ENCODE data around the gene UNC93B1.
"Not testable (repeated sequence)": the region's sequence is repeated elsewhere in the genome, so short reads cannot be mapped to it uniquely, and the experiment has no call there.

The UNC93B1 gene

GRCh38 chr11:67982255-67982857 lies 21.5 kb downstream of the UNC93B1 start:
- not testable (repeated sequence) for H4K8ac ChIP-seq (ENCODE audit: low read depth, low read length); H3K9me3 ChIP-seq (ENCODE audit: insufficient read depth, low read depth, low read length); H3K27ac ChIP-seq (ENCODE audit: low read depth, low read length); H4K12ac ChIP-seq (ENCODE audit: low read depth, low read length); H2AK5ac ChIP-seq (ENCODE audit: low read length); H3K27me3 ChIP-seq (ENCODE audit: insufficient read depth, low read length); DNase-seq; H3K4me2 ChIP-seq (ENCODE audit: low read length); H2BK12ac ChIP-seq (ENCODE audit: low read length); H2BK120ac ChIP-seq (ENCODE audit: insufficient read depth, low read length, poor library complexity); H3K79me2 ChIP-seq (ENCODE audit: control insufficient read depth, insufficient read depth, low read length, poor library complexity); H2AFZ ChIP-seq (ENCODE audit: insufficient read depth, low read length, poor library complexity); H3K14ac ChIP-seq (ENCODE audit: low read length); H3K4me1 ChIP-seq (ENCODE audit: control insufficient read depth in 1 of 2, insufficient read depth in 2 of 2, low read length in 2 of 2); H4K91ac ChIP-seq (ENCODE audit: low read depth, low read length); H3K9ac ChIP-seq (ENCODE audit: low read length); H2BK5ac ChIP-seq (ENCODE audit: low read depth, low read length, poor library complexity); H3K36me3 ChIP-seq (ENCODE audit: control insufficient read depth in 1 of 2, insufficient read depth in 2 of 2, low read length in 2 of 2); H3K18ac ChIP-seq (ENCODE audit: low read length); H3K79me1 ChIP-seq (ENCODE audit: low read length); H3K23ac ChIP-seq (ENCODE audit: low read length); H3K4ac ChIP-seq (ENCODE audit: low read depth, low read length); H3K4me3 ChIP-seq (ENCODE audit: low read depth, low read length)
- WGBS (ENCODE audit: extremely low coverage, insufficient coverage, insufficient read length): no CpG with 5 or more reads among the region's 17 CpGs

- H2AK5ac ChIP-seq (ENCODE audit: low read length); H3K18ac ChIP-seq (ENCODE audit: low read length); H4K12ac ChIP-seq (ENCODE audit: low read depth, low read length); H3K27ac ChIP-seq (ENCODE audit: low read depth, low read length); H3K4me1 ChIP-seq (ENCODE audit: control insufficient read depth in 1 of 2, insufficient read depth in 2 of 2, low read length in 2 of 2); H2AFZ ChIP-seq (ENCODE audit: insufficient read depth, low read length, poor library complexity); H3K14ac ChIP-seq (ENCODE audit: low read length); H3K27me3 ChIP-seq (ENCODE audit: insufficient read depth, low read length); H2BK120ac ChIP-seq (ENCODE audit: insufficient read depth, low read length, poor library complexity); H4K91ac ChIP-seq (ENCODE audit: low read depth, low read length); H3K36me3 ChIP-seq (ENCODE audit: control insufficient read depth in 1 of 2, insufficient read depth in 2 of 2, low read length in 2 of 2); H2BK5ac ChIP-seq (ENCODE audit: low read depth, low read length, poor library complexity); H3K4me2 ChIP-seq (ENCODE audit: low read length); H3K4me3 ChIP-seq (ENCODE audit: low read depth, low read length); H3K4ac ChIP-seq (ENCODE audit: low read depth, low read length); H3K9ac ChIP-seq (ENCODE audit: low read length); H3K9me3 ChIP-seq (ENCODE audit: insufficient read depth, low read depth, low read length); H2BK12ac ChIP-seq (ENCODE audit: low read length); H4K8ac ChIP-seq (ENCODE audit: low read depth, low read length); H3K23ac ChIP-seq (ENCODE audit: low read length); DNase-seq; H3K79me2 ChIP-seq (ENCODE audit: control insufficient read depth, insufficient read depth, low read length, poor library complexity); H3K79me1 ChIP-seq (ENCODE audit: low read length): not testable (repeated sequence)
- WGBS (ENCODE audit: extremely low coverage, insufficient coverage, insufficient read length): no CpG with 5 or more reads among the region's 10 CpGs
Measured at GRCh38 chr11:67981226-67981625, 22.7 kb downstream of the UNC93B1 start.

- peak overlapping the region; percentile 47 for H3K4me2 ChIP-seq (ENCODE audit: low read length)
- H2BK120ac ChIP-seq (ENCODE audit: insufficient read depth, low read length, poor library complexity); H3K27ac ChIP-seq (ENCODE audit: low read depth, low read length); H3K9me3 ChIP-seq (ENCODE audit: insufficient read depth, low read depth, low read length); H2AFZ ChIP-seq (ENCODE audit: insufficient read depth, low read length, poor library complexity); H3K36me3 ChIP-seq (ENCODE audit: control insufficient read depth in 1 of 2, insufficient read depth in 2 of 2, low read length in 2 of 2); H4K91ac ChIP-seq (ENCODE audit: low read depth, low read length); H3K18ac ChIP-seq (ENCODE audit: low read length); H3K14ac ChIP-seq (ENCODE audit: low read length); H3K4me3 ChIP-seq (ENCODE audit: low read depth, low read length); H3K4me1 ChIP-seq (ENCODE audit: control insufficient read depth in 1 of 2, insufficient read depth in 2 of 2, low read length in 2 of 2); H2AK5ac ChIP-seq (ENCODE audit: low read length); H4K8ac ChIP-seq (ENCODE audit: low read depth, low read length); H3K79me1 ChIP-seq (ENCODE audit: low read length); H3K27me3 ChIP-seq (ENCODE audit: insufficient read depth, low read length); H3K4ac ChIP-seq (ENCODE audit: low read depth, low read length); H3K79me2 ChIP-seq (ENCODE audit: control insufficient read depth, insufficient read depth, low read length, poor library complexity); H4K12ac ChIP-seq (ENCODE audit: low read depth, low read length); H3K23ac ChIP-seq (ENCODE audit: low read length); H2BK12ac ChIP-seq (ENCODE audit: low read length); H2BK5ac ChIP-seq (ENCODE audit: low read depth, low read length, poor library complexity); H3K9ac ChIP-seq (ENCODE audit: low read length): not testable (repeated sequence)
- no CpG with 5 or more reads among the region's 17 CpGs for WGBS (ENCODE audit: extremely low coverage, insufficient coverage, insufficient read length)
- DNase-seq: peak; percentile 82 to 89
Measured at GRCh38 chr11:67978766-67979418, 25.0 kb downstream of the UNC93B1 start.

- not testable (repeated sequence) for H3K27ac ChIP-seq (ENCODE audit: low read depth, low read length); H3K27me3 ChIP-seq (ENCODE audit: insufficient read depth, low read length); H3K36me3 ChIP-seq (ENCODE audit: control insufficient read depth in 1 of 2, insufficient read depth in 2 of 2, low read length in 2 of 2); H3K18ac ChIP-seq (ENCODE audit: low read length); H3K14ac ChIP-seq (ENCODE audit: low read length); H2BK5ac ChIP-seq (ENCODE audit: low read depth, low read length, poor library complexity); H4K8ac ChIP-seq (ENCODE audit: low read depth, low read length); H2AFZ ChIP-seq (ENCODE audit: insufficient read depth, low read length, poor library complexity); H3K9ac ChIP-seq (ENCODE audit: low read length); H3K23ac ChIP-seq (ENCODE audit: low read length); H3K4me2 ChIP-seq (ENCODE audit: low read length); H4K91ac ChIP-seq (ENCODE audit: low read depth, low read length); H3K79me1 ChIP-seq (ENCODE audit: low read length); H2BK12ac ChIP-seq (ENCODE audit: low read length); H3K4me3 ChIP-seq (ENCODE audit: low read depth, low read length); H3K79me2 ChIP-seq (ENCODE audit: control insufficient read depth, insufficient read depth, low read length, poor library complexity); H3K4ac ChIP-seq (ENCODE audit: low read depth, low read length); H3K4me1 ChIP-seq (ENCODE audit: control insufficient read depth in 1 of 2, insufficient read depth in 2 of 2, low read length in 2 of 2); H2AK5ac ChIP-seq (ENCODE audit: low read length); H2BK120ac ChIP-seq (ENCODE audit: insufficient read depth, low read length, poor library complexity); H3K9me3 ChIP-seq (ENCODE audit: insufficient read depth, low read depth, low read length); H4K12ac ChIP-seq (ENCODE audit: low read depth, low read length)
- DNase-seq: peak; percentile 92 to 94
- no CpG with 5 or more reads among the region's 12 CpGs for WGBS (ENCODE audit: extremely low coverage, insufficient coverage, insufficient read length)
Measured at GRCh38 chr11:67974746-67975145, 29.2 kb downstream of the UNC93B1 start.

Data from trophoblast cell (in vitro differentiated cells and primary cell).